GM23248 (cell line): ENCODE measurements around the gene ZNG1A. TPM values are rescaled to one million over a fixed set of nuclear protein-coding genes. Genes with fewer than 3 reads are reported as not detected.

Experiments
- DNase-seq: peaks from one replicate; pipeline ENCODE4 v3.0.0-alpha.2; 2015
- H2AFZ ChIP-seq: fragments of 200-600 bp; sonication (generic); 2 replicates; pipeline ENCODE4 v1.6.1; 2016; ENCODE audit warnings: antibody characterized with exemption
- H3F3A ChIP-seq: fragments of 200-600 bp; sonication (generic); 2 replicates; pipeline ENCODE4 v1.6.1; 2016; ENCODE audit warnings: mild to moderate bottlenecking, antibody characterized with exemption, mixed run types; ENCODE audit not compliant: insufficient read depth
- H3K27ac ChIP-seq: fragments of 200-600 bp; sonication (generic); 2 replicates; pipeline ENCODE4 v1.5.1; 2016; ENCODE audit warnings: mild to moderate bottlenecking
- H3K27me3 ChIP-seq: fragments of 200-600 bp; sonication (generic); replicated peaks from 2 replicates; pipeline ENCODE4 v1.6.1; 2016; ENCODE audit warnings: mild to moderate bottlenecking; ENCODE audit not compliant: insufficient read depth
- H3K36me3 ChIP-seq: fragments of 200-600 bp; sonication (generic); 2 replicates; pipeline ENCODE4 v1.6.1; 2016; ENCODE audit warnings: low read depth, mild to moderate bottlenecking
- H3K4me1 ChIP-seq: fragments of 200-600 bp; sonication (generic); 2 replicates; pipeline ENCODE4 v1.6.1; 2016; ENCODE audit warnings: mild to moderate bottlenecking; ENCODE audit not compliant: insufficient read depth
- H3K4me2 ChIP-seq: fragments of 200-600 bp; sonication (generic); one replicate; pipeline ENCODE4 v1.6.1; 2016; ENCODE audit warnings: mild to moderate bottlenecking; ENCODE audit not compliant: unreplicated experiment
- H3K4me3 ChIP-seq: fragments of 200-600 bp; sonication (generic); 2 replicates; pipeline ENCODE4 v1.5.1; 2016; ENCODE audit warnings: mild to moderate bottlenecking
- H3K79me2 ChIP-seq: fragments of 200-600 bp; sonication (generic); 2 replicates; pipeline ENCODE4 v1.6.1; 2016; ENCODE audit warnings: mild to moderate bottlenecking; ENCODE audit not compliant: insufficient read depth
- H3K9ac ChIP-seq: fragments of 200-600 bp; sonication (generic); 2 replicates; pipeline ENCODE4 v1.6.1; 2016; ENCODE audit warnings: mild to moderate bottlenecking
- H3K9me2 ChIP-seq: fragments of 200-600 bp; sonication (generic); 2 replicates; pipeline ENCODE4 v1.6.1; 2016; ENCODE audit warnings: mixed run types, mild to moderate bottlenecking, moderate library complexity; ENCODE audit not compliant: insufficient read depth
- H3K9me3 ChIP-seq: fragments of 200-600 bp; sonication (generic); one replicate; pipeline ENCODE4 v1.6.1; 2017; ENCODE audit warnings: low read depth
- H4K20me1 ChIP-seq: fragments of 200-600 bp; sonication (generic); 2 replicates; pipeline ENCODE4 v1.6.0; 2016; ENCODE audit not compliant: insufficient read depth
- EZH2 ChIP-seq: fragments of 200-600 bp; sonication (generic); IDR thresholded peaks from 2 replicates; pipeline ENCODE4 v1.6.1; 2018; ENCODE audit warnings: antibody characterized with exemption, mild to moderate bottlenecking; ENCODE audit not compliant: insufficient read depth, poor library complexity, severe bottlenecking
- EZH2phosphoT487 ChIP-seq: fragments of 200-600 bp; sonication (generic); IDR thresholded peaks from 2 replicates; pipeline ENCODE4 v1.6.1; 2018; ENCODE audit warnings: antibody characterized with exemption, moderate library complexity, mild to moderate bottlenecking, low read depth; ENCODE audit not compliant: insufficient read depth
- WGBS, 2 experiments: methylation state at CpG; one replicate each; pipeline ENCODE4 v1.1.6; 2015 to 2017; ENCODE audit warnings: low lambda C conversion rate in 2 of 2, low coverage in 1 of 2; ENCODE audit errors: missing lambda C conversion rate in 2 of 2; 5-methylcytosine and 5-hydroxymethylcytosine counted together
- in situ Hi-C: fragments of 300-500 bp; cut with MboI; formaldehyde crosslinking; loops from 2 replicates; pipeline ENCODE4 v1.15.0; 2020
- polyA plus RNA-seq: library from polyadenylated mRNA; unstranded; fragments of >200 nt; fragmentation: Nextera tagmentation; extraction: Ambion mirVana; gene quantifications from 2 replicates; pipeline ENCODE4 v1.2.1, GENCODE V29; 2016
- total RNA-seq: library from RNA; depleted of rRNA; stranded (reverse); fragments of >200 nt; shearing (Covaris generic); gene quantifications from 2 replicates; pipeline ENCODE4 v1.2.3, GENCODE V29; 2014

The ZNG1A gene
- total and polyA plus RNA-seq, 2 experiments from 2014 or later: 34.4 to 79.8 TPM

- Histone ChIP-seq H3K4me1 (no peaks in the 10 kb centered on the region), H3K9ac (no peak overlapping the region), H3K27me3 (peaks cover 24% of the 10 kb centered on the region), H3K4me2 (no peak overlapping the region), H3K27ac (no peak overlapping the region), H3K79me2 (no peaks in the 10 kb centered on the region), H3K36me3 (no peaks in the 10 kb centered on the region), H3K9me3 (no peaks in the 10 kb centered on the region), H4K20me1 (no peaks in the 10 kb centered on the region), H2AFZ (no peak overlapping the region), H3K4me3 (no peak overlapping the region), H3F3A (no peaks in the 10 kb centered on the region), H3K9me2 (no peaks in the 10 kb centered on the region)
- DNase-seq: no peak
- in situ Hi-C loops: no loop called here
- TF ChIP-seq EZH2phosphoT487: no peak
- TF ChIP-seq EZH2: no peak
- 34 to 36% methylated on average over 2 of the region's 2 CpGs for WGBS, 2 experiments
These were observed 39.1 kb upstream of the ZNG1A start for GRCh38 chr9:217950-218349.

DNA sequence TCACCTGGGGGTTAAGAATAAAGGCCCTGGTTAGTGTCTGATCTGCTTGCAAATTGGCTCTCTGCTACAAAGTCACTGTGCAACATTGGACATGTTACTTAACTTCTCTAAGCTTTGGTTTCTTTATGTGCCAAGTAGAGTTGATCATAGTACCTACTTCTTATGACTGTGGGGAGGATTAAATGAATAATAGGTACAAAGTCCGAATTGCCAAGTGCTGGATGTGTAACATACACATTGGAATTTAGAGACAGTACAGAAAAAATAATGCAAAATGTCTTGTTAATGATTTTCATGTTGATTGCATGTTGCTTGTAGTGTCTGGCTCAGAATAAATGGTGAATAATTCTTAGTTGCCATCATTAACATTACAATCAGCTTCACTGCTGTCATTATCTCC, 38.0 kb upstream of the ZNG1A start:
- no peak for DNase-seq
- Histone ChIP-seq H3K4me1 (no peaks in the 10 kb centered on the region), H3K4me2 (no peak overlapping the region), H3K9me3 (no peaks in the 10 kb centered on the region), H3K27me3 (peaks cover 30% of the 10 kb centered on the region), H3K36me3 (no peaks in the 10 kb centered on the region), H3K27ac (no peak overlapping the region), H2AFZ (no peak overlapping the region), H3K9me2 (no peaks in the 10 kb centered on the region), H3K79me2 (no peaks in the 10 kb centered on the region), H3K9ac (no peak overlapping the region), H4K20me1 (no peaks in the 10 kb centered on the region), H3F3A (no peaks in the 10 kb centered on the region), H3K4me3 (no peak overlapping the region)
- TF ChIP-seq EZH2phosphoT487 (no peak), EZH2 (no peak)
- WGBS, 2 experiments: 5 to 19% methylated on average over 1 of the region's 1 CpG
- in situ Hi-C loops: no loop called here

- no peaks in the 10 kb centered on the region for H3F3A ChIP-seq
- no peak overlapping the region for H3K4me3 ChIP-seq
- no peak overlapping the region for H3K4me2 ChIP-seq
- no peak overlapping the region for H3K9ac ChIP-seq
- H2AFZ ChIP-seq: no peak overlapping the region
- in situ Hi-C loops: no loop called here
- WGBS, 2 experiments: 49% methylated on average over 6 of the region's 6 CpGs
- H3K27ac ChIP-seq: no peak overlapping the region
- no peaks in the 10 kb centered on the region for H3K4me1 ChIP-seq
- H3K36me3 ChIP-seq: no peaks in the 10 kb centered on the region
- no peaks in the 10 kb centered on the region for H3K9me3 ChIP-seq
- no peaks in the 10 kb centered on the region for H3K79me2 ChIP-seq
- DNase-seq: no peak
- no peak for TF ChIP-seq EZH2phosphoT487
- TF ChIP-seq EZH2: no peak
- H4K20me1 ChIP-seq: no peaks in the 10 kb centered on the region
- H3K9me2 ChIP-seq: no peaks in the 10 kb centered on the region
- H3K27me3 ChIP-seq: peaks cover 30% of the 10 kb centered on the region
These were observed 36.8 kb upstream of the ZNG1A start for GRCh38 chr9:215631-216155.

DNA sequence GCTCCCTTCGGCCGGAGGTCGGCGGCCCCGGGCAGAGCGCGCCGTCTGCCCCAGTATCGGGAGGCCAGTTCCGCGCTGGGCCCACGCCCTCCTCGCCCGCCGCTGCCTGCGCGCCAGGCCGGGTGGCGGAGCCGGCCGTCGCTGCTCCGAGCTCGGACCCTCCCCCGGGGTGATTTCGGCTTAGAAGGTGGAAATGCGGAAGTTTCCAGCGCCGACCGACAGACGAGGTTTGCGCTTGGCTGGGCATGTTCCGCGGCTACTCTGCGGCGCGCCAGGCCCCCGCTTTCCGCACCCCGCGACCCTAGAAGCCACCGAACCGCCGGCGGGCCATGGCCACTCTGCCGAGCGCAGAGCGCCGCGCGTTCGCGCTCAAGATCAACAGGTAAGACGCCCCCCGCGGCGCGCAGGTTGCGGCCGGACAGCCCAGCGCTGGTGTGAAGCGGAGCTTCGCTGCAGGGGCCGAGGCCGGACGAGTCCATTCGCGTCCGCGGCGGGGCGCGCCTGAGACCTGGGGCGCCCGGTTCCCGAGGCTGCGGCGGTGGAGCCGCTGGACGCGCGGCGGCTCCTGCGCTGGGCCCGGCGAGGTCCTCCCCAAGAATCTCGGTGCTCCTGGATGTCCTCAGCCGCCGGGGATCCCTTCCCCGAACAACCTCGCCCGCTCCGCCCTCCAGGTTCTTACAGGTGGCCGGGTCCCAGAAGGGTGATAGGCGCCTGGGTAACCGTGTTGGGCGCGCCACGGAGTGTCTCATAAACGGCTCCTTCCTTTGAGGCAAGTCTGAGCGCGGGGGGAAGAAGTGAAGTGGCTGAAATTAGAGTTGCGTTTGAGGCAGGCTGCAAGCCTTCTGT, 36.0 kb upstream of the ZNG1A start, which contains the start of gene DOCK8:
Gene DOCK8 (plus strand): TSS at position 218 of the 846 bp plus-strand sequence. CDS start 112 bp downstream, at position 330.
- H3K27ac ChIP-seq: no peak within 1 kb of the TSS
- H4K20me1 ChIP-seq: no peaks in the 10 kb centered on the region
- peak within 1 kb of the TSS; percentile 52; the same call in 1 of the 2 replicates for H3K4me3 ChIP-seq
- H3K4me2 ChIP-seq: peak within 1 kb of the TSS; percentile 57
- H3K9me2 ChIP-seq: no peaks in the 10 kb centered on the region
- peaks cover 30% of the 10 kb centered on the region for H3K27me3 ChIP-seq
- no peaks in the 10 kb centered on the region for H3K4me1 ChIP-seq
- no peaks in the 10 kb centered on the region for H3K36me3 ChIP-seq
- WGBS, 2 experiments: 4 to 5% methylated on average over 85 to 100 of the region's 103 CpGs
- DNase-seq: peak; percentile 43
- no peaks in the 10 kb centered on the region for H3K9me3 ChIP-seq
- no peak within 1 kb of the TSS for H3K9ac ChIP-seq
- no peaks in the 10 kb centered on the region for H3K79me2 ChIP-seq
- in situ Hi-C loops: no loop called here
- TF ChIP-seq EZH2 (no peak), EZH2phosphoT487 (no peak)
- H2AFZ ChIP-seq: peak within 1 kb of the TSS; percentile 68
- H3F3A ChIP-seq: no peaks in the 10 kb centered on the region
